GM19099 (cell line): ENCODE results near the gene TMEM184C.

Source experiments
- POLR2A ChIP-seq: IDR thresholded peaks from 3 replicates; pipeline ENCODE4 v1.6.1; 2011; ENCODE audit warnings: low read depth; ENCODE audit not compliant: insufficient read length; ENCODE audit errors: extremely low read depth

TMEM184C gene

GRCh38 chr4:147678106-147678505 is 60.9 kb downstream of the TMEM184C start:
- no peak for TF ChIP-seq POLR2A

- no peak for TF ChIP-seq POLR2A
Observed at GRCh38 chr4:147678796-147679549, 61.8 kb downstream of the TMEM184C start.

- TF ChIP-seq POLR2A: no peak
Observed at GRCh38 chr4:147682755-147683154, 65.6 kb downstream of the TMEM184C start.

DNA sequence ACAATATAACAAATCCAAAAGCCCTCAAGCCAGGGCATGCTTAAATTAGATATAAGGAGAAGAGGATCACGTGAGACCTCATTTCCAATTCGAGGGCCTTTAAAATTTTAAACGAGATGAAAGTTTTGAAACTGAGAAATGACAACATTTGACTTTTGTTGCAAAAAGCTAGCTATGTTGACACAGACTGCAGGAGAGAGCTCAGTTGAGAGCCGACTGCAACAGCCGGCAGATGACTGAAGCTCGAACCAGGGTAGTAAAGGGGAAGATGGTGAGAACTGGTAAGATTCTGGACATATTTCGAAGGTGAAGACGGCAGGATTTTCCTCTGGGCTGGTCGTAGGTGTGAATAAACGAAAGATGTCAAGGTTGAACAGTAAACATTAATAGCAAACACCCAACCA is 66.0 kb downstream of the TMEM184C start:
- TF ChIP-seq POLR2A: no peak

DNA sequence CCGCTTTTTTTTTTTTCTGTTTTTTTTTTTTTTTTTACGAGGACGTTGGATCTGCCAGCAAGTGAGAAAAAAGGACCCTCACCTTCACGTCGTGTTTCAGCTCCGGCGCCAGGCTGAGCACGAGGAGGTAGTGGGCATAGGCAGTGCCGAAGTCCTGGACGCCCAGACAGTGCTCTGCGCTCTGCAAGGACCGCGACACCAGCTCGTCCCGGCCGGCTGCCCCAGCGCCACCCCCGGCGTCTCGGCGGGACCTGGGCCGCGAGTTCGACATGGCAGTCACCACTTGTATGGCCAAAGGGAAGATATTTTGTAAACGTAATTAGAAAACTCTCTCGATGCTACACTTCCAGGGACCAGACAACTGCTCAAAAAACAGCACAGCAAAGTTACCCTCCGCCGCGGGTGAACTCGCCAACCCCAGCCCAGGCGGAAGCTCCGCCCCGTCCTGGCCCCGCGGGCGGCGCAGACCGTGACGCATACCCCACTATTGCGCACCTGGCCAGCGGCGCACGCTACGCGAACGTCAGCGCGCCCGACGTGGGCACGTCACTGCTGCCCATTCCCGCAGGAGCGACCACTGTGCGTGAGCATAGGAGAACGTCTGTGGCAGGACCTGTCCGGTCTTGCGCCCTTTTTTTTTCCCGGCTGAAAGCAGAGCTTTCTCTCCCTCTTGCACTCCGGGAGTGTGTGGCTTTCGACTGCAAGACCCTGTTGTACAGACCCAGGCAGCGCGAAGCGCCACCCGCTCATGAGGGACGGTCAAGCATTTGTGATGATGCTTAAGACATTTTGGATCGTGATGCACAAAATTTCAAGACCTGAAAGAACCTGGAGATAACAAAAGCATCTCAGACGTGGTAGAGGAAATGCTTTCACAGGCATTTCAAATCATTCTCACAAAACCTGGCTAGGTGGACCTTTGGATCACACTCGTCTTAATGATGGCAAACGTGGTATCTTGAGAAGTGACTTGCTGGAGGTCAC is 66.8 kb downstream of the TMEM184C start, which contains the start of gene PRMT9:
Gene PRMT9, minus strand, starts transcription at position 447 of the 984 bp plus-strand sequence. Its CDS starts 176 bp downstream, at position 271.
- peak; percentile 97 for TF ChIP-seq POLR2A

DNA sequence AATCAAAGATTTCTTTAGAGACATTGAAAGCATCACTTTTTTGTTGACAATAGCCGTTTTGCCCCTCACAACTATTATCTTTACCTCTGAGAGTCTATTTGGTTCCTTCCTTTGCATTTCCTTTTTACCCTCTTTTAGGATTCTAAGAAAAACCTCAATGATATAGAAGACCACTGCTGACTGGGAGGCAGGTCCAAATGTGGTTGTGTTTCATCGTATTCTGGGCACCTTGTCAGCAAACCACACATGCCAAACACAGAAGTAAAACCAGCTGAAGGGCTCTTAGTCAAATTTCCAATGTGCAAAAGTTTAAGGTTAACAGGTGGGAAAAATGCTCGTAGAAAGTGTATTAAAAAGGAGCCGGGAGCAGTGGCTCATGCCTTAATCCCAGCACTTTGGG is 71.9 kb downstream of the TMEM184C start:
- TF ChIP-seq POLR2A: no peak

GRCh38 chr4:147691820-147692219 is 74.6 kb downstream of the TMEM184C start:
- no peak for TF ChIP-seq POLR2A

DNA sequence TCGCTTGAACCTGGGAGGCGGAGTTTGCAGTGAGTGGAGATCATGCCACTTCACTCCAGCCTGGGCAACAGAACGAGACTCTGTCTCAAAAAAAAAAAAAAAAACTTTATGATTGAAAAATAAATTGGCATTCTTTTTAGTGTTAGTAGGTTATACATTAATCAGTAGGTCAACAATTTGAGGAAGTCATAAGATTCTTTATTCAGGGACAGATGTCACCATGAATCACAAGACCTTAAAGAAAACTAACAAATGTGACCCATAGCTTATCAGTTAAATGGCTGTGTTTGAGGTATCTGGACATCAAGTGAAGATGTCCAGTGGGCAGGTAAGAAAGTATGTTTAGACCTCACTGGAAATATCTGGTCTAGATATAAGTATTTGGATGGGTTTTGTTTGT is 76.0 kb downstream of the TMEM184C start:
- no peak for TF ChIP-seq POLR2A

- no peak for TF ChIP-seq POLR2A
Observed at GRCh38 chr4:147696866-147697265, 79.7 kb downstream of the TMEM184C start.

DNA sequence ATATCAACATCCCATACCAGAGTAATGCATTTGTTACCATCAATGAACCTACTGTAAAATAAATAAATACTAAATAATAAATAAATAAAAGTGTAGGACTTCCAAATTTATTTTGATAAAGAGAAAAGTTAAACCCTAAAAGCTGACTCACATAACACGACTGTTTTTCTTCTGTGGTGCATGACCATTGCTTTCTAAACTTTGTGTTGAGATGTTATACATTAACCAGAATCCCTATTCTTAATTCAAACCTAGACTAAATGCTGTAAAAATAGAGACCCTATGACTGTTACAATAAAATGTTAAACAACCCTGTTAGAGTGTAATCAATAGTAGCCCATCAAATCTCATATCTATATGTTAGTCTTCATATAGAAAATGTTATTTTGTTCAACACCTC is 87.6 kb downstream of the TMEM184C start:
- no peak for TF ChIP-seq POLR2A

DNA sequence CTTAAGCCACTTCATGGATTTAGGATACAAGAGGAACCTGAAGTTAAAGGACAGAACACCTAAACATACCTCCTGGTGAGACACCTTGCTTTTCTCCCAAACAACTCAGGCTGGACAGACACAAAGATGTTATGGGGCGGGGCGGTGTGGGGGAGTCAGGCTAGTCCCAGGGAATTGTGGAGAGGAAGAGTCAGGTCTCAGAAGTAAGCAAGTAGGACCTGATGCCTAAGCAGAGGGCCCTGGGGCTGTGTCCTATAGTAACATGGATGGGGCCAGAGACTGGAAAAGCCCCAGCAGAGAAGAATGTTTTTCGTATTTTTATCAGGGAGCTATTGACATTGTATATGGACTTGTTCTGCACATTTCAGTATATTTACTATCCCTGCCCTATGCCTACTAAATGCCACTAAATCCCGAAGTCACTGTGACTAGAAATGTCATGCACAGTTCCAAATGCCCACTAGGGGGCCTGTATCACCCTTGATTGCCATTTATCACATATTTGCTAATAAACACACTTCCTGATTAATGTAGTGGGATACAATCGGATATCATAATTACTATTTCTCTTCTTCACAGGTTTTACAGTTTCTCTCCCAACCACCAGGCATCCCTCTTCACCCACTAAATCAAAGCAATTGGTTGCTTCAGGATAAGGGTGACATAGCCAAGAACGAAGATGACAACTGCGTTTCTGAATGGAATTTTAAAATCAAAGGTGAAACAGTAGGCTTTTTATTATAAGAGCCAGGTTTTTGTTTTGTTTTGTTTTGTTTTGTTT is 90.9 kb downstream of the TMEM184C start:
- no peak for TF ChIP-seq POLR2A

DNA sequence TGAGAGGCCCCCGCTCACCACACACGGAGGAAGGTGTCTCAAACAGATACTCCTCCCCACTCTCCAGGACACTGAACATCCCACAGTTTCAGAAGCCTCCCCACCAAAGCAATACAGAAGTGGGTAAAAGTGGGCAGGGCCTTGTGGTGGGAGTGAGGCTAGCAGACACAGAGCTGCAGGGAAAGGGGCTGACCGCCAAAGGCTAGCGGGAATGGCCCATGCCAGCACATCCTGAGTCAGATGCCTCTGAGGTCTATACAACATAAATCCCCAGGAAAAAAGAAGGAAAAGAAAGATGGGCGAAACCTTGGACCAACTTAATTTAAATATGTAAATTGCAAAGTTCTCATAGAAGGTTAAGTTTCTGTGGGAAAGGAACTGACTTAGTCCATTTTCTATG is 92.8 kb downstream of the TMEM184C start:
- TF ChIP-seq POLR2A: no peak

DNA sequence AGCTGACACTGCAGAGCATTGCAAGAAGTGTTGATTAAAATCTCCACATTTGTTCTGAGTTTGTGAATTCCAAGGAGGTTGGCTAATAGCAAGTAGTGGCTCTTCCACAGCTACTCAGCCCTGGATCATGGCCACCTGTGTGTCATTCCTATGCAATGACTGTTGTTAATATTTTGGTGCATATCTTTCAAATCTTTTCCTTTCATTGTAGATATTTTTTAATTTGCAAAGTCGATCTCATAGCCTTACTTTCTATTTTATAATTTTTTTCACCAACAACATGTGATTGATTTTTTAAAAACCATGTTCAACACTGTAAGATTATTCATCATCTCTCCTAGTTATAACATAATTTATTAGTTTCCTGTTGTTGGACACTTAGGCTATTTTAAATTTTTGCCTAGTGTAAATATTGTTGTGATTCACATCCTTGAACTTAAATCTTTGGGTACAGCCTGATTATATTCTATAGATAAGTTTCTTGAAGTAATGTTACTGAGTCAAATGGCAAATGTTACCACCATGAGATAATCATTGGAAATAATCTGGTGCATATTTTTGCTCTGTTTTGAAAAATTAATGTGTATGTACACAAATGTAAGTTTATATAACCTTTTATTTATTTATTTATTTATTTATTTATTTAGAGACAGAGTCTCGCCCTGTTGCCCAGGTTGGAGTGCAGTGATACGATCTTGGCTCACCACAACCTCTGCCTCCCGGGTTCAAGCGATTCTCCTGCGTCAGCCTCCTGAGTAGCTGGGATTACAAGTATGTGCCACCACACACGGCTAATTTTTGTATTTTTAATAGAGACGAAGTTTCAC is 97.6 kb downstream of the TMEM184C start:
- TF ChIP-seq POLR2A: no peak

DNA sequence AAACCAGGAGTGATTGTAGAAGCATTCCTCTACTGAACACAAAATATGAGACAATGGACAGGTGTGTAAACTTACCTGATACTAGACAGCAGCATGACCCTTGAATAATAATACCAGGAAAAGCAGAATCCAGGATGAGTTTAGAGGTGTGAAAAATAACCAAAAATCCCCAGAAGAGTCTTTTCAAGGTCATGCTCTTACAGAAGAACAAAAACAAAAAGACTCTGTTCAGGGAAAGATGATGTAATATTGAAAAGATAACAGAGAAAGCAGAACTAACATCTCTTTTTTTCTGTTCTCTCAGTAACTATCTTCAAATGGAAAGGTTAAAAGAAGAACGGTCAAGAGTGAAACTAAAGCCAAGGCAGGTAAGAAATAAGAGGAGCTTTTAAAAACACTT is 100.7 kb downstream of the TMEM184C start:
- TF ChIP-seq POLR2A: no peak
